22Rv1 (cell line): ENCODE results near the gene NFIA.

Source experiments
- H3K27ac ChIP-seq: fragments of 450-650 bp; 2 replicates; pipeline ENCODE4 v1.5.1; 2017
- CTCF ChIP-seq: fragments of 450-650 bp; IDR thresholded peaks from 2 replicates; pipeline ENCODE4 v1.5.1; 2017; ENCODE audit warnings: mild to moderate bottlenecking
- ZFX ChIP-seq: fragments of 450-650 bp; IDR thresholded peaks from 2 replicates; pipeline ENCODE4 v1.6.1; 2017; ENCODE audit warnings: antibody characterized with exemption, borderline replicate concordance

NFIA gene

DNA sequence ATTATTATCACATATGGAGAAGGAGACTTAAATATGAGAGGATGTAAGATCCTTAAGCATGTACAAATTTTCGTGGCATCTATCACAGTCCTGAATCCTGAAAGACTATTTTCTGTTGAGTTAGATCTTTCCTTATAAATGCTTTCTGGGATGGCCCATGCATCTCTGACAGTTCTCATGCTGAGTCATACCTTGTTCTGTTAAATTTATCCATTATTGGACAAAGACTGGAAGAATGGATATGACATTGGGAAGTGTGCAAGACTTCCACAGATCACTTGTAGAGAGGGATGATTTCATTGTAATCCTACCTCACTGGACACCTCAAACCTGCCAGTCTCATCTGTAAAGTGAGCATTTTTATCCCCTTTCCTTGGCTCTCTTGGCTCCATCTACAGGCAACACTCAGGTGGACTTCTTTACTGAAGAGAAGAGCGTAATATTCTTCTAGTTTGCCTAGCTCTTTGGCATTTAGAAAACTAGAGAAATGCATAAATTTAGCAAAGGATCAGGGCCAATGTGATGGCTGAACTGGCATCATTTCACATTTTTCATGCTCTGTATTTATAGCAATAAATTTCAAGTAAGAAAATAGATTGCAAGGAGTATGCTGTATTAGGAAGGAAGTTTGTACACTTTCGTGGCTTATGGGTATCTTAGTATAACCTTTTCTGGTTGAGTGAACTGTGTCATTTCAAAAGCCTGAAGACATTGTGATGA, 128.2 kb downstream of the NFIA start:
- TF ChIP-seq CTCF: no peak
- no peak for TF ChIP-seq ZFX

DNA sequence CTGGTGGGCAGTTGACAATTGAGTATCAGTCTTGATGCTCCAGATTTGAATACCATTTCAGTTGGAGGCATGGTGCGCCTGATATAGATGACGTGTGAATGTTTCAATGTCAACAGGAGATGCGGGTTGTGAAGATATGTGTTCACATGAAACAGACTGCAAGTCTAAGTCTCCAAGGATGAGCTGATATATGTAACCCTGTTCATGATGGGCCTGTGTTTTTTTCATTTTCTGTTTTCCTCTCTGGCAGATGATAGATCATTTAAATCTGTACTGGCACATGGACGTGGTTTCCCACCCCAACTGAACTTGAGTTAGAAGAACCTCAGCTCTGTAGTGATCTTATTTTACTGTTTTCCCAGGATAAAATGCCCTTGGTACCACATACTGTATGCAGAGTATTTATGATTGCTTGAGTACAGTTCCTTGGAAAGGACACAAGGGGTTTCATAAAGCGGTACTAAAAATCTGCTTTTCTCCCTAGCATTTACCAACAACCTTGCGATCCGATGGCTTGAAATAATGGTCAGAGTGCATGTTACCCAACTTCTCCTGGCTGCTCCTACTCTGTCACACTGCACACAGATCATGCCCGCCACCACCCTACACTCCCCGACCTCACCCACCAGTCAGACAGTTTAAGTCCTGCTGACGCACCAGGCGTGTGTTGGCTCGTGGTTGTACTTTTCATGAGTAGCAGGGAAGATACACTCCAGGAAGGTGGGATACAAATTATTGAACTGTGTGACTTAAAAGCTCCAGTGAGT, 131.1 kb downstream of the NFIA start:
- TF ChIP-seq CTCF: no peak
- no peak for TF ChIP-seq ZFX
- H3K27ac ChIP-seq: no peak overlapping the region

More for the DNA sequence above, 128.2 kb downstream of the NFIA start:
- H3K27ac ChIP-seq: no peak overlapping the region

DNA sequence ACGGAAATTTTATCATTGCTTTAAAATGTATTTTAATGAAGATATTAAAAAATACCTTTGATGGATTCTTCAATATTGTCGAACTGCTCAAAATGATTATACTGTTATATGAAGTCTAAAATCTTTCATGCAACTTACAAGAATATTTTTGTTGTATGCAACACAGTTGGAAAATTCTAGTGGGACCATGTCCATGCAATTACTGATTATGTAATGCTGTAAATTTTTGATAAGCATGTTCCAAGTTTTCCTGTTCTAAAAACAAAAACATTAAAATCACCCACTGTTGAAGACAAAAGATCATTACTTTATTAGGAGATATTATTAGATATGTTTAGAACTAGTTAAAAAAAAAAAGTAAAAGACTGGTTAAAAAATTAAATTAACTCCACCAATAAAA, 132.8 kb downstream of the NFIA start:
- TF ChIP-seq ZFX (no peak), CTCF (no peak)

GRCh38 chr1:61215676-61216289, 133.4 kb downstream of the NFIA start:
- H3K27ac ChIP-seq: no peak overlapping the region
- TF ChIP-seq CTCF (no peak), ZFX (no peak)

More for the DNA sequence above, 132.8 kb downstream of the NFIA start:
- no peak overlapping the region for H3K27ac ChIP-seq

- TF ChIP-seq CTCF: no peak
- no peak for TF ChIP-seq ZFX
- H3K27ac ChIP-seq: no peak overlapping the region
These were observed 138.2 kb downstream of the NFIA start for GRCh38 chr1:61220536-61220935.

- no peak for TF ChIP-seq CTCF
- TF ChIP-seq ZFX: no peak
- H3K27ac ChIP-seq: no peak overlapping the region
These were observed 139.3 kb downstream of the NFIA start for GRCh38 chr1:61221642-61222041.
